Subcutaneous abdominal adipose tissue (tissue), 5 donors: ENCODE data around the gene ABCC12.

Experiments
- H3K27ac ChIP-seq: one replicate; pipeline ENCODE4 v1.7.0; 2013; ENCODE audit warnings: low read depth, mild to moderate bottlenecking, inconsistent platforms, low read length, moderate library complexity
- H3K27me3 ChIP-seq, 5 donors: one replicate each; pipeline ENCODE4 v1.7.0; 2013; ENCODE audit warnings: low read length in 5 of 5, inconsistent platforms in 1 of 5; ENCODE audit not compliant: control insufficient read depth in 5 of 5, insufficient read depth in 4 of 5
- H3K36me3 ChIP-seq, 5 donors: one replicate each; pipeline ENCODE4 v1.7.0; 2013; ENCODE audit warnings: low read length in 5 of 5; ENCODE audit not compliant: control insufficient read depth in 5 of 5, insufficient read depth in 5 of 5
- H3K4me1 ChIP-seq, 5 donors: one replicate each; pipeline ENCODE4 v1.7.0; 2013; ENCODE audit warnings: low read length in 5 of 5, mild to moderate bottlenecking in 3 of 5, moderate library complexity in 1 of 5; ENCODE audit not compliant: control insufficient read depth in 5 of 5, insufficient read depth in 5 of 5
- H3K4me3 ChIP-seq, 5 donors: one replicate each; pipeline ENCODE4 v1.7.0; 2013; ENCODE audit warnings: low read length in 5 of 5, low read depth in 1 of 5
- H3K9ac ChIP-seq, 5 donors: one replicate each; pipeline ENCODE4 v1.7.0; 2013; ENCODE audit warnings: low read length in 5 of 5, mild to moderate bottlenecking in 4 of 5, moderate library complexity in 3 of 5
- H3K9me3 ChIP-seq, 5 donors: one replicate each; pipeline ENCODE4 v1.7.0; 2013; ENCODE audit warnings: low read length in 5 of 5; ENCODE audit not compliant: control insufficient read depth in 5 of 5
- donor health status: healthy.
- donor health status: healthy.
- donor health status: healthy.
- donor health status: healthy.
- donor health status: healthy.

The ABCC12 gene

GRCh38 chr16:48153774-48154173 lies 2.0 kb downstream of the ABCC12 start:
- Histone ChIP-seq H3K27me3 (peaks cover 0 to 11% (median 3%) of the 10 kb centered on the region in 5 donors), H3K9ac (no peak overlapping the region), H3K27ac (no peak overlapping the region), H3K4me1 (peaks cover 0 to 30% (median 8%) of the 10 kb centered on the region in 5 donors), H3K36me3 (no peaks in the 10 kb centered on the region), H3K4me3 (no peak overlapping the region), H3K9me3 (peaks cover 0 to 5% (median under 1%) of the 10 kb centered on the region in 5 donors)

- Histone ChIP-seq H3K4me3 (no peak overlapping the region), H3K9me3 (peaks cover 0 to 10% (median 3%) of the 10 kb centered on the region in 5 donors), H3K27me3 (peaks cover 0 to 9% (median under 1%) of the 10 kb centered on the region in 5 donors), H3K4me1 (peaks cover 0 to 29% (median 8%) of the 10 kb centered on the region in 5 donors), H3K27ac (no peak overlapping the region), H3K9ac (no peak overlapping the region), H3K36me3 (no peaks in the 10 kb centered on the region)
These were observed 3.6 kb downstream of the ABCC12 start for GRCh38 chr16:48152226-48152625.

GRCh38 chr16:48150707-48151106 lies 5.1 kb downstream of the ABCC12 start:
- H3K4me3 ChIP-seq, result no peak overlapping the region
- no peak overlapping the region for H3K27ac ChIP-seq

GRCh38 chr16:48146710-48147109 lies 9.1 kb downstream of the ABCC12 start:
- H3K9ac ChIP-seq, result no peak overlapping the region
- no peak overlapping the region for H3K4me3 ChIP-seq
- no peak overlapping the region for H3K27ac ChIP-seq
- H3K4me1 ChIP-seq, result no peaks in the 10 kb centered on the region
- H3K27me3 ChIP-seq, result no peaks in the 10 kb centered on the region
- no peaks in the 10 kb centered on the region for H3K36me3 ChIP-seq
- H3K9me3 ChIP-seq, result peaks cover 0 to 10% (median 3%) of the 10 kb centered on the region in 5 donors

More at GRCh38 chr16:48150707-48151106, 5.1 kb downstream of the ABCC12 start:
- H3K36me3 ChIP-seq, result no peaks in the 10 kb centered on the region
- peaks cover 0 to 15% (median 0%) of the 10 kb centered on the region in 5 donors for H3K4me1 ChIP-seq
- H3K9me3 ChIP-seq, result peaks cover 0 to 10% (median 3%) of the 10 kb centered on the region in 5 donors
- peaks cover 0 to 2% (median 0%) of the 10 kb centered on the region in 5 donors for H3K27me3 ChIP-seq
- no peak overlapping the region for H3K9ac ChIP-seq

- H3K9me3 ChIP-seq, result peaks cover 0 to 10% (median 3%) of the 10 kb centered on the region in 5 donors
- no peak overlapping the region for H3K27ac ChIP-seq
- peaks cover 0 to 1% (median 0%) of the 10 kb centered on the region in 5 donors for H3K27me3 ChIP-seq
- no peaks in the 10 kb centered on the region for H3K36me3 ChIP-seq
- no peaks in the 10 kb centered on the region for H3K4me1 ChIP-seq
- no peak overlapping the region for H3K9ac ChIP-seq
- no peak overlapping the region for H3K4me3 ChIP-seq
These were observed 9.7 kb downstream of the ABCC12 start for GRCh38 chr16:48146131-48146530.

GRCh38 chr16:48143812-48144368 lies 11.9 kb downstream of the ABCC12 start:
- Histone ChIP-seq H3K9ac (no peak overlapping the region), H3K36me3 (no peaks in the 10 kb centered on the region), H3K4me3 (no peak overlapping the region), H3K9me3 (peaks cover 0 to 5% (median 0%) of the 10 kb centered on the region in 5 donors), H3K27ac (no peak overlapping the region), H3K4me1 (no peaks in the 10 kb centered on the region), H3K27me3 (peaks cover 0 to 2% (median 0%) of the 10 kb centered on the region in 5 donors)

GRCh38 chr16:48140821-48141220 lies 15.0 kb downstream of the ABCC12 start:
- Histone ChIP-seq H3K36me3 (no peaks in the 10 kb centered on the region), H3K4me3 (no peak overlapping the region), H3K27me3 (peaks cover 0 to 2% (median 0%) of the 10 kb centered on the region in 5 donors), H3K9me3 (no peaks in the 10 kb centered on the region), H3K9ac (no peak overlapping the region), H3K4me1 (peaks cover 0 to 9% (median 0%) of the 10 kb centered on the region in 5 donors), H3K27ac (no peak overlapping the region)

- H3K9me3 ChIP-seq, result no peaks in the 10 kb centered on the region
- no peak overlapping the region for H3K4me3 ChIP-seq
- H3K27ac ChIP-seq, result no peak overlapping the region
- H3K9ac ChIP-seq, result no peak overlapping the region
- H3K36me3 ChIP-seq, result no peaks in the 10 kb centered on the region
- H3K4me1 ChIP-seq, result peaks cover 0 to 9% (median 0%) of the 10 kb centered on the region in 5 donors
- H3K27me3 ChIP-seq, result peaks cover 0 to 2% (median 0%) of the 10 kb centered on the region in 5 donors
These were observed 16.3 kb downstream of the ABCC12 start for GRCh38 chr16:48139517-48139916.

- Histone ChIP-seq H3K9ac (no peak overlapping the region), H3K9me3 (no peaks in the 10 kb centered on the region), H3K27me3 (peaks cover 0 to 2% (median 0%) of the 10 kb centered on the region in 5 donors), H3K27ac (no peak overlapping the region), H3K4me1 (peaks cover 0 to 9% (median 0%) of the 10 kb centered on the region in 5 donors), H3K36me3 (no peaks in the 10 kb centered on the region), H3K4me3 (no peak overlapping the region)
These were observed 17.2 kb downstream of the ABCC12 start for GRCh38 chr16:48138543-48138942.

GRCh38 chr16:48137822-48138221 lies 18.0 kb downstream of the ABCC12 start:
- Histone ChIP-seq H3K27ac (no peak overlapping the region), H3K4me3 (no peak overlapping the region), H3K36me3 (no peaks in the 10 kb centered on the region)

More at GRCh38 chr16:48137822-48138221, 18.0 kb downstream of the ABCC12 start:
- Histone ChIP-seq H3K9ac (no peak overlapping the region), H3K27me3 (peaks cover 0 to 2% (median 0%) of the 10 kb centered on the region in 5 donors), H3K4me1 (peaks cover 0 to 9% (median 0%) of the 10 kb centered on the region in 5 donors), H3K9me3 (no peaks in the 10 kb centered on the region)
